AG08396 (cell line): ENCODE data around the gene NAA35.
"Not testable (repeated sequence)": the region's sequence is repeated elsewhere in the genome, so short reads cannot be mapped to it uniquely, and the experiment has no call there.

Source experiments
- DNase-seq: peaks from one replicate; pipeline ENCODE4 v3.0.0; 2012; ENCODE audit warnings: low spot score, mixed read lengths

The NAA35 gene

DNA sequence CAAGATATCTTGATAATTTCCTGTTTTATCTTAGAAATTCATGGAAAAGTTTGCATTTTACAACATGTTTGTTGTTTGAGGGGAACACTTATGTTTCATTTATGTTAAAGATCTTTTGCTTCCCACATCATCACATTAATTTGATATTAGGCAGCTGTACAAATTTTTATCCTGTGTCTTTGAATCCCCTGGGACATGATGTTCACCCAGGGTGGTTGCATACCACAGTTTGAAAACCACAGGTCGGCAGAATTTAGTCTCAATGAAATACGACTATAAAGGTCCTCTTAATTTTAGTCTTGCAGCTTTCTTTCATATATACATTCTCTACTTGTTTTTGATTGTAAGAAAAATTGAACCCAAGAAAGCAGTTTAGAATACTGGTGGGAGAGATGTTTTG lies 3.7 kb downstream of the NAA35 start:
- DNase-seq = no peak

DNA sequence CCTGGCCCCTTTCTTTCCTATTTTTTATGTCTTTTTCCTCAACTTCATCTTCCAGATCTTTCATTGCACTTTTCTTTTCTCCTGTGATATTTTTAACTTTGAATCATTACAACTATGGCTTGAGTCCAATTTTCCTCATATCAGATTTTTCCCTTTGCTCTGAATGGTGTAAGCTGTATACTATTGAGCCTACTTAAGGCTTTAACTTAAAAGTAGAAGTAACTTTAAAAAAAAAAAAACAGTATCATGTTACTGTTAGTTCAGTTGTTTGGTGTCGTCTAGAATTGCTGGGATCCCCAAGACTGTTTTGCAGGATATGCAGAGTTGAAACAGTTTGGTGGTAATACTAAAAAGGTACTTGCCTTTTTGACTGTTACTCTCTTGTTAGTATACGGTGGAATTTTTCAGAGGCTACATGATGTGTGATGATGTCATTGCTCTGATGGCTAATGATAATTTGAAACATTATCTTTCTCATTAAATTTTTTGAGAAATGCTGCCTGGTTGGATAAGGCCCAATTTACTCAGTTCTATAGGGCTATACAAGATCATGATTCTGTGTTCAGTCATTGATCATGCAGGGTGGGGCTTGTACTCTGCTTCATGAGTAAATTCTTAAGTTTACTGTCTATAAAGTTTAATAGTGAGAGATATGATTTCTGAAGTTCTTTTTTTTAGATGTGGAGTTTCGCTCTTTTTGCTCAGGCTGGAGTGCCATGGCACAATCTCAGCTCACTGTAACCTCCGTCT lies 8.8 kb downstream of the NAA35 start:
- DNase-seq = no peak

DNA sequence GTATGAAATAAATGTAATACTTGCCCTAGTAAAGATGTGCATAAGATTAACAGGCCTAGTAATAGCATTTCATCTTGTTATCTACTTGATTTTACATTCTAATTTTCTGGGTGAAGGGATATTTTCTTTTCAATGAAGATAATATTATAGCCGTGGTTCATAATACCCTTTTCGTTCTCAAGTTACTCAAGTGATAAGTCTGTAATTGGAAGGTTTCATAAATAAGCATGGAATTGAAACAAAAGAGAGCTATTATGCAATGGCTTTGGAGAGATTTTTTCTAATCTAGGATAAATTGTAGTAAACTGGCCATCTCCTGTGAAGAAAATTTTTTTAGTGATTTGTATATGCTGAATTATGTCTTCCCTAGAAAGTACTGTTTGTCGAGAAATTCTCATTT lies 19.0 kb downstream of the NAA35 start:
- DNase-seq = no peak

DNA sequence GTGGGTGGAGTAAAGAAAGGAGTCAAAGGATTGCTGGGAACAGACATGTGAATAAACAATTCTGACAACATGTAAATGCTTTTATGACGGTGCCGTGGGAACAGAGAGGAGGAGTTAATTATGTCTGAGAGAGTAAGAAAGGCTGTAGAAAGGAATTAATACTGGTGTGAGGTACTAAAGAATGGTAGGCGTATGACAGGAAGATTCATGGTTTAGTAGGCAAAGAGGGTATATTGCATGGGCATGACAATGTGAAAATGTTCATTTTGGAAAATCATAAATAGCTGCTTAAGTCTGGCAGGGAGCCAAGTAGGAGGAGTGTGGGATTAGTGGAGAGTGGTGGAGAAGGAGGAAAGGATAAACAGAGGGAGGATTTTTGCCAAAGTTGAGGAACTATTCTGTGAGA lies 19.7 kb downstream of the NAA35 start:
- DNase-seq = peak; percentile 5

DNA sequence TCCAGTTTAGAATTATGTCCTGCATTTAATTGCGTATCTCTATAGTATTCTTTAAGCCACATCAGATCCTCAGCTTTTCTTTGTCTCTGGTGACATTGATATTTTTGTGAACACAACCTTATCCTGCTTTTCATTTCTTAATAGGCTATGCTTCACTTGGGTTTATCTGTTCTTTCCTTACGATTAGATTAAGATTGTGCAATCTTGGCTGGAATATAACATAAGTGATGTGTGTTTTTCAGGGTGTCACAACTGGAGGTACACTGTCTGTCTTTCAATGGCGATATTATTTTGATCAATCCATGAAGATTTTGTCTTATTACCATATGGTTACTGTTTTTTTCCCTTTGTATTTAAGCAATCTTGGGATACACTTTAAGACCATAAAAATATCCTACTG lies 23.6 kb downstream of the NAA35 start:
- DNase-seq = no peak

DNA sequence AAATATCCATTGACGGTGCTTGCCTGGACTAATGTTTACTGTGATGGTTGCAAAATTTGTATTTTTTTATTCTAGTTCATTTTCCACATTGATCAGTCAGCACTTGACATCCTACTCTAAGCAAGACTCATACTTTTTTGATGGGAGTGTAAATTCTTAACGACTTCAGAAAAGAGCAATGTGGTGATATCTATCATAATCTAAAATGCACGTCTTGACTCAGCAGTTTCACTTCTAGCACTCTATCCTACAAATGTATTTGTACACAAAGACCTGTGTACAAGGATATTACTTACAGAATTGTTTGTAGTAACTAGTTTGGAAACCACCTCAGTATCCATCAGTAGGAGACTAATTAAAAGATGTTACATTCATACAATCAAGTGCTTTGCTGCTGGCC lies 24.0 kb downstream of the NAA35 start:
- no peak for DNase-seq

GRCh38 chr9:85969727-85970126 lies 28.8 kb downstream of the NAA35 start:
- no peak for DNase-seq

GRCh38 chr9:85971731-85972130 lies 30.8 kb downstream of the NAA35 start:
- no peak for DNase-seq

GRCh38 chr9:85973238-85973637 lies 32.3 kb downstream of the NAA35 start:
- no peak for DNase-seq

DNA sequence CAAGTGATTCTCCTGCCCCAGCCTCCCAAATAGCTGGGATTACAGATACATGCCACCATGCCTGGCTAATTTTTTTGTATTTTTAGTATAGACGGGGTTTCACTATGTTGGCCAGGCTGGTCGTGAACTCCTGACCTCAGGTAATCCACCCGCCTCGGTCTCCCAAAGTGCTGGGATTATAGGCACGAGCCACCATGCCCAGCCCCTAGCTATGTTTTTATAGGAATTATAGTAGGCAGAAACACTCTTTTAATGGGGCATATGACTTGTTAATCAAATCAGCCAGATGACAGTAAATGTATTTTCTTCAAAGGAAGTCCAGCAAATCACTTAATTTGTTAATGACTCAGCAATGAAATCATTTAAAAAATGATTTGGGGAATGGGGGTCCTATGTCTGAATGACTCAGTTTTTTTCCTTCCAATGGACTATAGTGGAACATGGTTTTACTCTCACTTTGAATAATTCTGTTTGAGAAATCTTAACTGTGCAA lies 33.2 kb downstream of the NAA35 start:
- not testable (repeated sequence) for DNase-seq

GRCh38 chr9:85978496-85978895 lies 37.5 kb downstream of the NAA35 start:
- no peak for DNase-seq

DNA sequence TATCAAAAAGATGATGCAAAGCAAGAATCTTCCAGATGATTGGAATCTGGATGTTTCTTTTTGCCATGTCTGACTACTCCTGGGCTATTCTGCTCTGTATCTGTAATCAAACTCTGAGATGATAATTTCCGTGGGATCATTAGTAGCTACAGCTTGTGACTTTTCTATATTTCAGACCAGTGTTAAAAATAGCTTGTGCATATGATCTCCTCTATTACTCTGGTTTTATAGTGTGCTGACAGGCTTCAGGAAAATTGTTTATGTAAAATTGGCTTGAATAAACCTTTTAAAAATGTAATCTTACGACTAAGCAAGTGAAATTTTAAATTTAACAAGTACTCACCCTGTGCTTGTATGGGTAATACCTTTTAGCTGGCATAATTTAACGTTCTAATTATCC lies 40.4 kb downstream of the NAA35 start:
- DNase-seq = no peak

GRCh38 chr9:85984457-85984856 lies 43.5 kb downstream of the NAA35 start:
- no peak for DNase-seq

- DNase-seq = no peak
Observed at GRCh38 chr9:85987236-85987635, 46.3 kb downstream of the NAA35 start.

DNA sequence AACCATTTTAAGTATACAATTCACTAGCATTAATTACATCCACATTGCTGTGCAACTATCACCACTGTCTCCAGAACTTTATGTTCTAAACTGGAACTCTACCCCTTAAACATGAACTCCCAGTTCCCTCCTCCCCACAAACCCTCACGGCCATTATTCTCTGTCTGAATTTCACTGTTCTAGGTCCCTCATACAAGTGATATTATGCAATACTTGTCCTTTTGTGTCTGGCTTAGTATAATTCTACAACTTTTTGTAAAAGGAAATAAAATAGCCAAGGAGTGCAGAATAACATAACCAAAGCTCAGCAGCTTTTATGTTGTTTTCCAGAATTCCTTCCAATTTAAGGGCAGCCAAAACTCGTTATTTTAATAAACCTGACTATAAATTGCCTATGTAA lies 53.2 kb downstream of the NAA35 start:
- no peak for DNase-seq

GRCh38 chr9:85995097-85995496 lies 54.2 kb downstream of the NAA35 start:
- DNase-seq = no peak

- DNase-seq = no peak
Observed at GRCh38 chr9:85995599-85995998, 54.7 kb downstream of the NAA35 start.

- no peak for DNase-seq
Observed at GRCh38 chr9:86005253-86005775, 64.4 kb downstream of the NAA35 start.

- no peak for DNase-seq
Observed at GRCh38 chr9:86009133-86009532, 68.2 kb downstream of the NAA35 start.

GRCh38 chr9:86020731-86021130 lies 79.8 kb downstream of the NAA35 start:
- no peak for DNase-seq

DNA sequence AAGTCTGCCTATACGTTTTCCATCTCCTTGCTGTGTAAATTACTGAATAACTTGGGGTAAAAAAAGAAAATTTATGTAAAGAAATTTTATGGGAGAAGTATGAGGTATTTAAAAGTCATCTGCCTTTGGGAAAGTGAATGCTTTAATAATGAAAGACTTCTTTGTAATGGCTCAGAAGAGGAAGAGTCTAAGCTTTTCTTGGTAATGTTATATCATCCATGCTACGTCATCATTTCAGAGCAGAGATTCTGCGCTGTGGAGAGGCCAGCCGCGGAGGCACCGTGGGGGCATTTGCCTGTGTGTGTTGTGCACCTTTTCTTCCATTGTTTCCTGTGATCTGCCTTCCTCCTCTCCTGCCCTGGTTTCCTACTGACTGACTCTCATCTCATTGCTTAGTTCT lies 80.2 kb downstream of the NAA35 start:
- DNase-seq = no peak

- DNase-seq = no peak
Observed at GRCh38 chr9:86022687-86023266, 81.8 kb downstream of the NAA35 start.

- no peak for DNase-seq
Observed at GRCh38 chr9:86027767-86028166, 86.8 kb downstream of the NAA35 start.
